Activated effector memory CD4-positive, alpha-beta T cell treated with Interleukin-2 at 50 U/mL for 16 hours (primary cell): ENCODE measurements around the gene LMTK3.
"Not testable (repeated sequence)": the region's sequence is repeated elsewhere in the genome, so short reads cannot be mapped to it uniquely, and the experiment has no call there.

Experiments used
- DNase-seq: peaks from one replicate; pipeline ENCODE4 v3.0.0-alpha.2; 2020

The LMTK3 gene

GRCh38 chr19:48502350-48503018 lies 9.2 kb downstream of the LMTK3 start:
- no peak for DNase-seq

DNA sequence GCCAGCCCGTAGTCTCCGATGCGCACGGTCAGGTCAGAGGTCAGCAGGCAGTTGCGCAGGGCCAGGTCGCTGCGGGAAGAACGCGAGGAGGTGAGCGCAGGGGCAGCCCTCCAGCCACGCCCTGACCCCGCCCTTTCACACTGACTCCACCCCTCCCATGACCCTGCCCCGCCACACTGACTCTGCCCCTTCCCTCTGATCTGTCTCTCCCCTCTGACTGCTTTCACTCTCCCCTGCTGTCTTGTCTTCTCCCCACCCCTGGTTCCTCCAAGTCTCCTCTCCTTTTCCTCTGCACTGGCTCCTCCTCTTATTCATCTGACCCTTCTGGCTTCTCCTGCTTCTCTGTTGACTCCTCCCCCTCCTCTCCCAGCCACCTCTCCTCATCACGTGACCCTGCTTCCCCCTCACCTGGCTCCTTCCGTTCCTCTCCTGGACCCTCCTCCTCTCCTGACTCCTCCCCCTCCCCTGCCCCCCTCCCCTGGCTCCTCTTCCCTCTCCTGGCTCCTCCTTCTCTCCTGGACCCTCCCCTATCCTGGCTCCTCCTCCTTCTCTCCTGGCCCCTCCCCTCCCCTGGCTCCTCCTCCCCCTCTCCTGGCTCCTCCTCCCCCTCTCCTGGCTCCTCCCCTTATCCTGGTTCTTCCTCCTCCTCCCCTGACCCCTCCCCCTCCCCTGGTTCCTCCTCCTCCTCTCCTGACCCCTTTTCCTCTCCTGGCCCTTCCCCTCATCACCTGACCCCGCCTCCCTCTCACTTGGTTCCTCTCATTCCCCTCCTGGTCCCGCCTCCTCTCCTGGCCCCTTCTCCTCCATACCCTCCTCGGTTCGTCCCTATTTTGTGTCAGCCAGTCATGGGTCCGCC lies 9.9 kb downstream of the LMTK3 start:
- DNase-seq: peak; percentile 56

DNA sequence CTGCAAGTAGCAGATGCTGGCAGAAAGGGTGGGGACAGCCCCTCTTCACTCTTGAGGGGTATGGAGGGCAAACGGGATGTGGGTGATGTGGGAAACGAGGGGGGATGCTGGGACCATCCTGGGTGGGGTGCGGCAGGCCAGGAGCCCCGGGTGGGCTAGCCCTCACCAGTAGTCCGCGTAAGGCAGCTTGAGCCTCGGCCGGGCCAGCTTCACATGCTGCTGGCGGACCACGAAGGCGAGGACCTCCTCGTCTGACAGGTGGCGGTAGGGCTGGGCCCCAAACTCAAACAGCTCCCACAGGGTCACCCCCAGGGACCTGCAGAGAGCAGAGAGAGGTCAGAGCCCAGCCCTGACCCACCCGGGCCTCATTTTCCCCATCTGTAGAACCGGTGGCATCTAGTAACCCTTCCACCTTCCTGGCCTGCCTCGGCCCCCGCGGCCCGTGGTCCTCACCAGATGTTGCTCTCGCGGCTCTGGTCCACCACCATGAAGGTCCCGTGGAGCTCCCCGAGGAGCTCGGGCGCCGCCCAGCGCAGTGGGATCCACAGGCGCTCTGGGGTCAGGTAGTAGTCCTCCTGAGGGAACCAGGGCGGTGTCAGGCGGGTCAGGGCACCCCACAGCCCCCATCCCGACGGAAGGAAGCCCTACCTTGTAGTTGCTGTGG lies 10.7 kb downstream of the LMTK3 start:
- DNase-seq: no peak

GRCh38 chr19:48499316-48500090 lies 12.1 kb downstream of the LMTK3 start:
- no peak for DNase-seq

DNA sequence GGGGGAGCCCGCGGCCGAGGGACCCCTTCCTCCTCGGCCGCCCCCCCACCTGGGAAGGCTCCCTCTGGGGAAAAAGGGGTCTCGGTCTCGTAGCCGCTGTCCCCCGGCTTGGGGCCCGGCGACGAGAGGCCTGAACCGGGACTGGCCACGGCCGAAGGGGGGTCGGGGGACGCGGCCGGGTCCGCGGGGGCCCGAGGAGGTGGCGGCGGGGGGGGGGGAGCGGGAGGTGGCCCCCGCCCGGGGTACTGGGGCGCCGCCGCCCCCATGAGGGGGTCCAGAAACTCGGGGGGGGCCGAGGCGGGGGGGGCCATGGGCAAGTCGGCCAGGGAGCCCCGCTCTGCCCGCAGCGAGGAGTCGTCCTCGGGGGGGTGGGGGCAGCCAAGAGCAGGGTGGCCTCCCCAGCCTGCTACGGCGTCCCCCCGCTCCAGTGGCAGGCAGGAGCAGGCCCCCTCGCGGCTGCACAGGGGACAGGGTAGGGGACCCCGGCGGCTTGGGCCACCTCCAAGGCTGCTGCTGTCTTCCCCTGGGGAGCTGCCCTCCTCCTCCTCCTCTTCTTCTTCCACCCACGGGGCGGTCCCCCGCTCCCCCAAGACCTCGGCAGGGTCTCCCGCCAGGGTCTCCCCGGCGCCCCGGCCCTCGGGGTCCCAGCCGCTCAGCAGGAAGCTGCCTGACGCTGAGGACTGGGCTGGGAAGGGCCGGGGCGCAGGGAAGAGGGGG lies 12.9 kb downstream of the LMTK3 start:
- no peak for DNase-seq

- DNase-seq: no peak
Measured at GRCh38 chr19:48497728-48498594, 13.7 kb downstream of the LMTK3 start.

- DNase-seq: no peak
Measured at GRCh38 chr19:48496959-48497727, 14.5 kb downstream of the LMTK3 start.

- DNase-seq: no peak
Measured at GRCh38 chr19:48495396-48495795, 16.2 kb downstream of the LMTK3 start.

- DNase-seq: no peak
Measured at GRCh38 chr19:48493718-48494401, 17.8 kb downstream of the LMTK3 start.

DNA sequence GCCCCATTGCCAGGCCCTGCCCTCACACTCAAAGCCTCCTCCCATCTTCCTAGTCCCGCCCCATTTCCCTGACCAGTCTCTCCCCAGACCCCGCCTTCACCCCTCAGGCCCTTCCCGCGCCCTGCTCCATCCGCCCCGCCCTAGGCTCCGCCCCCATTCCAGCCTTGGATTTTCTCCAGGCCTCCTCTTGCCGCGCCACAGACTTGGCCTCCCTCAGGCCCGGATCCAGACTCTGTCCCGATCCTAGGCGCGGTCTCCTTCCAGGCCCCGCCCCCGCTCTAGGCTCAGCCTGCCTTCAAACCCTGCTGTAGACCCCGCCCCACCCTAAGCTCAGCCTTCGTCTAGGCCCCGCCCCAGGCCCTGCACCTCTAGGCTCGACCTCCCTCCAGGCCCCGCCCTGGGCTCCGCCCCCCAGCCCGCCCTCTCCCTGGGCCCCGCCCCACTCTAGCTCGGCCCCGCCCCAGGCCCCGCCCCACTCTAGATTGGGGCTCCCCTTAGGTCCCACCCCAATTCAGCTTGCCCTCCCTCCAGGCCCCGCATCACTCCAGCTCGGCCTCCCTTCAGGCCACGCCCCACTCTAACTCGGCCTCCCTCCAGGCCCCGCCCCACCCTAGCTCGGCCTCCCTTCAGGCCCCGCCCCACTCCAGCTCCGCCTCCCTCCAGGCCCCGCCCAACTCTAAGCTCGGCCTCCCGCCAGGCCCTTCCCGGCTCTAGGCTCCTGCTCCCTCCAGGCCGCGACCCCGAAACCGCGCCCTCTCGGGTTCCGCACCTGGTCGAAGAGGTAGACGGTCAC lies 18.5 kb downstream of the LMTK3 start:
- peak; percentile 64 for DNase-seq

DNA sequence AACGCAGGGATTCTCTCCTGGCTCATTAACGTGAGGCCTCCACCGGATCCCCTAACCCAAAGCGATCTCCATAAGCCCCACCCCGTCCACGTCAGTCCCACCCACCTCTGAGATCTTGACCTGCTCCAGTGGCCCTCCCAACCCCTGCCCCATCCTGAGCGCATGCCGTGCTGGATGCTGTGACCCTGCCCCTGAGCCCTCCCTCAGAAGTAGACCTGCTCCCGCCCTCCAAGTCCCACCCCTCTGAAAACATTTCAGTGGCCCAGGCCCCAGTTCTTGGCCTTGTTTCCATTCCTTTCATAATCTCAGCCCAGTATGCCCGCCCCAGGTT lies 19.9 kb downstream of the LMTK3 start:
- no peak for DNase-seq

- peak; percentile 44 for DNase-seq
Measured at GRCh38 chr19:48490981-48491792, 20.4 kb downstream of the LMTK3 start.

DNA sequence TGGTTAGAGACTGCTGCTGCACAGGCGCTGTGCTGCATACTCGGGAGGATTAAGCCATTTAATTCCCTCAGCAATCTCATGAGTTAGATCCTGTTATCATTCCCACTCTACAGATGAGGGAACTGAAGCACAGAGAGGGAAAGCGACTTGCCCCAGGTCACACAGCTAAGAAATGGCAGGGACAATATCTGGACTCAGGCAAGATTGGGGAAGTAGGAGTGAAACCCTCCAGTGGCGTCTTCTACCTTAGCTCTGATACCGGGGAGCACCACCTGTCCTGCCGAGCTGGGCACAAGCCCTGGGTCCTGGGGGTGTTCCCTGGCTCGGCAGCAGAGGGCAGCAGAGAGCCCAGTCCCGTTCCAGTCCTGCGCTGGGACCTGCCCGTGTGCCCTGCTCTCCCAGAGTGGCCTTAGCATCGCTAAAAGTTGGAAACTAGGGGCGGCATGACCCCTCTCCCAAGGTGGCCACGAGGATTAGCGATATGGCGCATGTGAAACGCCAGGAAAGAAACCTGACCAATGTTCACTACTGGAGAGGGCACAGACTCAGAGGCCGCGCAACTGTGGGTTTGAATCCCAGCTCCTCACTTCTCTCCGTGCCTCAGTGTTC lies 21.9 kb downstream of the LMTK3 start:
- DNase-seq: peak; percentile 67

GRCh38 chr19:48488478-48488877 lies 23.2 kb downstream of the LMTK3 start:
- not testable (repeated sequence) for DNase-seq

- DNase-seq: no peak
Measured at GRCh38 chr19:48487948-48488347, 23.7 kb downstream of the LMTK3 start.

DNA sequence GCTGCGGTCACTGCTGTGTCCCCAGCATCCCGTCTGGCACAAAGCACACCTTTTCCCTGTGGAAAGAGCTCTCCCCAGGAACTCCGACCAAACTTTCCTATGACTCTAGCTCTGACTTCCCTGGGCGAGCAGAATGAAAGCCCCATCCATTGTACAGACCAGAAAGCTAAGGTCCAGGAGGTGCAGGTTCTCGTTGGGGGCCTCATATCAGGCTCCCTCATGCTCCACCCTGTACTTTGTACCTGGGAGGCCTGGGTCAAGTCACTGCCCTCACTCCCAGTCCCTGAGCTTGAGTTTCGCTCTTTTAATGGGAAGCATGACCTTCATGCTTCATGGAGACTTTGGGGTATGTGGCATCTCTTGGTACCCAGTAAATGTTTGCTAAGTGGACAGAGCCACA lies 24.1 kb downstream of the LMTK3 start:
- DNase-seq: no peak

DNA sequence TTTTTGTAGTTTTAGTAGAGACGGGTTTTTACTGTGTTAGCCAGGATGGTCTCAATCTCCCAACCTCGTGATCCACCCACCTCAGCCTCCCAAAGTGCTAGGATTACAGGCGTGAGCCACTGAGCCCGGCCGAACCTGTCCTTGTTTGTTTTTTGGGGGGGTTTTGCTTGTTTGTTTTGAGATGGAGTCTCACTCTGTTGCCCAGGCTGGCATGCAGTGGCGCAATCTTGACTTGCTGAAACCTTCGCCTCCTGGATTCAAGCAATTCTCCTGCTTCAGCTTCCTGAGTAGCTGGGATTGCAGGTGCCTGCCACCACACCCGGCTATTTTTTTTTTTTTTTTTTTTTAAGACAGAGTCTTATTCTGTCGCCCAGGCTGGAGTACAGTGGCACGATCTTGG lies 24.9 kb downstream of the LMTK3 start:
- DNase-seq: not testable (repeated sequence)
